ENCODE data around the gene MEGF11.

DNA sequence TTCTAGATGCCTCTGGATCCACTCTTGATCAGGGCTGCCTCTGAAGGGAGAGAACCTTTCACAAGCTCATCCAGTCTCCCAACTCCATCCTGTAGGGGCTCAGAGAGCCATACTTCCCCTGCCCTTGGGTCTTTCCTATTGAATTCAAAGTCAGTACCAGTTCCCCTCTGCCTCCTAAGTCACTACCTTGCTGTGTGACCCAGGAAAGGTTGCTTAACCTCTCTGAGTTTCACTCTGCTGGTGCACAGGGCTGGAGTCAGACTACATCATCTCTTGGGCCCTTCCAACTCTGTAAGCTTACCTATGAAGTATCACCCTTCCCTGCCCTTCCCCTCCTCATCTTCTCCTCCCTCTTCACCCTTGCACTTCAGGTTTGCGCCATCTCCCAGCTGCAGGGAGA, 117.9 kb downstream of the MEGF11 start:
- no peak for TF ChIP-seq POLR2A (IDR thresholded peaks at IDR 0.05)
- TF ChIP-seq, protein P1, sequence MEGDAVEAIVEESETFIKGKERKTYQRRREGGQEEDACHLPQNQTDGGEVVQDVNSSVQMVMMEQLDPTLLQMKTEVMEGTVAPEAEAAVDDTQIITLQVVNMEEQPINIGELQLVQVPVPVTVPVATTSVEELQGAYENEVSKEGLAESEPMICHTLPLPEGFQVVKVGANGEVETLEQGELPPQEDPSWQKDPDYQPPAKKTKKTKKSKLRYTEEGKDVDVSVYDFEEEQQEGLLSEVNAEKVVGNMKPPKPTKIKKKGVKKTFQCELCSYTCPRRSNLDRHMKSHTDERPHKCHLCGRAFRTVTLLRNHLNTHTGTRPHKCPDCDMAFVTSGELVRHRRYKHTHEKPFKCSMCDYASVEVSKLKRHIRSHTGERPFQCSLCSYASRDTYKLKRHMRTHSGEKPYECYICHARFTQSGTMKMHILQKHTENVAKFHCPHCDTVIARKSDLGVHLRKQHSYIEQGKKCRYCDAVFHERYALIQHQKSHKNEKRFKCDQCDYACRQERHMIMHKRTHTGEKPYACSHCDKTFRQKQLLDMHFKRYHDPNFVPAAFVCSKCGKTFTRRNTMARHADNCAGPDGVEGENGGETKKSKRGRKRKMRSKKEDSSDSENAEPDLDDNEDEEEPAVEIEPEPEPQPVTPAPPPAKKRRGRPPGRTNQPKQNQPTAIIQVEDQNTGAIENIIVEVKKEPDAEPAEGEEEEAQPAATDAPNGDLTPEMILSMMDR (IDR thresholded peaks at IDR 0.05) = no peak
- TF ChIP-seq EP300 (IDR thresholded peaks at IDR 0.05) = no peak
